ENCODE data around the gene SHISA4.

The SHISA4 gene

GRCh38 chr1:201942129-201942495 lies 53.4 kb downstream of the SHISA4 start:
- Histone ChIP-seq H3K27ac (ENCODE audit: low read depth, low read length) (no peak overlapping the region), H3K79me2 (ENCODE audit: control insufficient read depth, insufficient read depth, low read length, unreplicated experiment) (no peaks in the 10 kb centered on the region), H3K27me3 (ENCODE audit: insufficient read depth, low read length) (peaks cover 12% of the 10 kb centered on the region; the same call in 1 of the 2 replicates), H3K4me3 (ENCODE audit: low read depth, low read length) (no peak overlapping the region), H2AFZ (ENCODE audit: low read length, unreplicated experiment) (no peak overlapping the region), H3K4me1 (ENCODE audit: control insufficient read depth, insufficient read depth, low read length, unreplicated experiment) (peaks cover 32% of the 10 kb centered on the region), H3K36me3 (ENCODE audit: insufficient read depth, low read length) (no peaks in the 10 kb centered on the region)
